Testis (tissue), 3 donors: Measurements from ENCODE around the gene FIP1L1. TPM values are rescaled to one million over a fixed set of nuclear protein-coding genes. Genes with fewer than 3 reads are reported as not detected.

ENCODE experiments used
- DNase-seq: peaks from one replicate; pipeline ENCODE4 v3.0.0-alpha.2; 2019
- H3K27ac ChIP-seq, 2 donors: fragments of 200-600 bp; sonication (generic); one replicate each; pipeline ENCODE4 v1.5.1; 2019
- H3K27me3 ChIP-seq: fragments of 200-600 bp; sonication (generic); one replicate; pipeline ENCODE4 v1.5.1; 2019
- H3K36me3 ChIP-seq: fragments of 200-600 bp; sonication (generic); one replicate; pipeline ENCODE4 v1.5.1; 2017; ENCODE audit warnings: low read depth; ENCODE audit errors: missing control alignments
- H3K4me1 ChIP-seq: fragments of 200-600 bp; sonication (generic); one replicate; pipeline ENCODE4 v1.5.1; 2019
- H3K4me3 ChIP-seq, 2 donors: fragments of 200-600 bp; sonication (generic); one replicate each; pipeline ENCODE4 v1.5.1; 2017 to 2019
- H3K9me3 ChIP-seq: fragments of 200-600 bp; sonication (generic); one replicate; pipeline ENCODE4 v1.5.1; 2017
- POLR2A ChIP-seq: fragments of 450-650 bp; IDR thresholded peaks from one replicate; pipeline ENCODE4 v1.6.1; 2017; ENCODE audit warnings: antibody characterized with exemption, mild to moderate bottlenecking, moderate library complexity
- WGBS, 2 donors: methylation state at CpG; one replicate each; pipeline ENCODE4 v1.1.5; 2018; 5-methylcytosine and 5-hydroxymethylcytosine counted together
- intact Hi-C: fragments of 100-400 bp; cut with DNase I; formaldehyde crosslinking; loops from one replicate; pipeline ENCODE4 v1.15.1; 2023; ENCODE audit warnings: low total_unique reads
- polyA plus RNA-seq: library from polyadenylated mRNA; stranded (reverse); fragments of 350-450 nt; fragmentation: Illumina TruSeq; extraction: RNeasy Lipid Tissue Mini Kit (QIAGEN cat#74804); gene quantifications from one replicate; pipeline ENCODE4 v1.2.3, GENCODE V29; 2014; ENCODE audit warnings: low read depth, low replicate concordance; ENCODE audit not compliant: insufficient read depth
- total RNA-seq, 2 donors: library from RNA; depleted of rRNA; stranded (reverse); fragments of >200 nt; gene quantifications; one replicate each; pipeline ENCODE4 v1.2.3, GENCODE V29; 2016
- TF ChIP-seq, protein P1 (sequence below), 3 experiments: fragments of 450-650 bp in 2 of 3; fragments of 200-600 bp in 1 of 3; sonication (generic) in 1 of 3; IDR thresholded peaks; one replicate each; pipeline ENCODE4 v1.5.1; 2016 to 2019; ENCODE audit warnings: antibody characterized with exemption in 3 of 3, mild to moderate bottlenecking in 2 of 3, moderate library complexity in 1 of 3

The FIP1L1 gene
- total and polyA plus RNA-seq, 3 donors from 2014 or later = 87.9 to 110 (median 91.3) TPM

DNA sequence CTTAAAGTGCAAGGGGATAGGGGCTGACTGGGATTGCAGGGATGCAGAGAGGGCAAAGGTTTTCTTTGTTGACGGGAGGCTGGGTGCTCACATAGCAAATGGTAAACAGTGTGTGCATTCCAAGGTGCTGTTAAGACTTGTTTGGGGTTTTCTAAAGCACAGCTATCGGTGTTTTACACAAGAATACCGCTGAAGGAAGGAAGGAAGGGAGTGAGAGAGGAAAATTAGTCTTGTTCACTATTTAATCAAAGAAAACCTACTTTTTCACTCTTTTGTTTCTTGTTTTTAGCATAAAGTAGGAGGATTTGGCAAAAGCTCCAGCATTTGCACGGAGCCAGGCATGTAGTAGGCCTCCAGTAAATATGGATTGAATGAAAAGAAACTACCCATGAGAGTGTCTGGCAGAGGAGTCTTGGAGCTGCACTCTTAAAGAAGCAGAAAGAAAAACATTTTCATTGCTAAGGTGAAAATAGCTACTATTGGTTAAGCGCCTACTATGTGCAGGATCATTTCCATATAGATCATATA is 99.7 kb downstream of the FIP1L1 start:
- TF ChIP-seq POLR2A = no peak
- Histone ChIP-seq H3K27ac (no peak overlapping the region), H3K36me3 (no peaks in the 10 kb centered on the region), H3K9me3 (no peaks in the 10 kb centered on the region), H3K4me1 (no peaks in the 10 kb centered on the region), H3K27me3 (no peaks in the 10 kb centered on the region), H3K4me3 (no peak overlapping the region)
- no peak for DNase-seq
- WGBS, 2 donors = 63 to 75% methylated on average over 5 of the region's 5 CpGs
- intact Hi-C loops = no loop called here

GRCh38 chr4:53477636-53478035 is 100.2 kb downstream of the FIP1L1 start:
- WGBS, 2 donors = 56 to 62% methylated on average over 1 of the region's 1 CpG
- no peaks in the 10 kb centered on the region for H3K36me3 ChIP-seq
- no peak overlapping the region for H3K27ac ChIP-seq
- H3K4me3 ChIP-seq = no peak overlapping the region
- intact Hi-C loops = no loop called here
- TF ChIP-seq POLR2A = no peak
- H3K9me3 ChIP-seq = no peaks in the 10 kb centered on the region
- no peak for DNase-seq
- no peaks in the 10 kb centered on the region for H3K4me1 ChIP-seq
- H3K27me3 ChIP-seq = no peaks in the 10 kb centered on the region

DNA sequence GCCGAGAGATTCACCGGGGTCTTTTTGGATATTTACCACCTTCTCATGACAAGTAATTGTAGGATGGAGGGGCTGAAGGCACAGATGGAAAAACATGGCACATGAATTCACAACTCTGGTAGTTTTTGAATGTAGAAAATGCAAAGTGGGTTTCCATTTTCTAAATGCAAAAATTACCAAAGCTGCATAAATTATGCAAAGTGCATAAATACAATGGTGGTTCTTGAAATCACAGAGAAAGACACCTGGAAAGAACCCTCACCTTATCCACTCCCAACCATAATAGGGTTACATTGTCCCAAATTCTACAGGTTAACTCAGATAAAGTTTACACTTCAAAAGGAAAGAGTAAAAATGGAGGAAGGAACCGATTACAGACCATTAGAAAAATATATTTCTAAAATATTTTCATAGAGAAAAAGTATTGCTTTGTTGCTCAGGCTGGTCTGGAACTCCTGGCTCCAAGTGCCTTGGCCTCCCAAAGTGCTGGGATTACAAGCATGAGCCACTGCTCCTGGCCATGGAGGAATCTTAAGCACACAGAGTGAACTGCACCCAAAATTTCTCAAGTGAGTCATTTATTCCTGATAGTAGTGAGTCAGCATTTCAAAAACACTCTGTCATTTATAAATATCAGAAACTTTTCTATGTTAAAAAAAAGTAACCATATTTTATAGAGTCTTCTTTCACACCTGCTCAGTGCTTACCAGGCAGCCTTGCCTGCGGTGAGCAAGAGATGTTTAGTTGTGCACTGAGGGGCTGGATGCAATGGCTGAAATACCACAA is 101.4 kb downstream of the FIP1L1 start:
- no peak for DNase-seq
- intact Hi-C loops = no loop called here
- no peaks in the 10 kb centered on the region for H3K36me3 ChIP-seq
- no peaks in the 10 kb centered on the region for H3K9me3 ChIP-seq
- WGBS, 2 donors = 93 to 95% methylated on average over 4 of the region's 4 CpGs
- no peak overlapping the region for H3K27ac ChIP-seq
- no peaks in the 10 kb centered on the region for H3K27me3 ChIP-seq
- no peak overlapping the region for H3K4me3 ChIP-seq
- H3K4me1 ChIP-seq = no peaks in the 10 kb centered on the region
- TF ChIP-seq, protein P1, sequence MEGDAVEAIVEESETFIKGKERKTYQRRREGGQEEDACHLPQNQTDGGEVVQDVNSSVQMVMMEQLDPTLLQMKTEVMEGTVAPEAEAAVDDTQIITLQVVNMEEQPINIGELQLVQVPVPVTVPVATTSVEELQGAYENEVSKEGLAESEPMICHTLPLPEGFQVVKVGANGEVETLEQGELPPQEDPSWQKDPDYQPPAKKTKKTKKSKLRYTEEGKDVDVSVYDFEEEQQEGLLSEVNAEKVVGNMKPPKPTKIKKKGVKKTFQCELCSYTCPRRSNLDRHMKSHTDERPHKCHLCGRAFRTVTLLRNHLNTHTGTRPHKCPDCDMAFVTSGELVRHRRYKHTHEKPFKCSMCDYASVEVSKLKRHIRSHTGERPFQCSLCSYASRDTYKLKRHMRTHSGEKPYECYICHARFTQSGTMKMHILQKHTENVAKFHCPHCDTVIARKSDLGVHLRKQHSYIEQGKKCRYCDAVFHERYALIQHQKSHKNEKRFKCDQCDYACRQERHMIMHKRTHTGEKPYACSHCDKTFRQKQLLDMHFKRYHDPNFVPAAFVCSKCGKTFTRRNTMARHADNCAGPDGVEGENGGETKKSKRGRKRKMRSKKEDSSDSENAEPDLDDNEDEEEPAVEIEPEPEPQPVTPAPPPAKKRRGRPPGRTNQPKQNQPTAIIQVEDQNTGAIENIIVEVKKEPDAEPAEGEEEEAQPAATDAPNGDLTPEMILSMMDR (IDR thresholded peaks at IDR 0.05) = no peak
- no peak for TF ChIP-seq POLR2A

- Histone ChIP-seq H3K27ac (no peak overlapping the region), H3K36me3 (no peaks in the 10 kb centered on the region), H3K27me3 (no peaks in the 10 kb centered on the region), H3K4me1 (peaks cover 4% of the 10 kb centered on the region), H3K4me3 (no peak overlapping the region), H3K9me3 (no peaks in the 10 kb centered on the region)
- intact Hi-C loops = no loop called here
- DNase-seq = no peak
- no peak for TF ChIP-seq POLR2A
- TF ChIP-seq, protein P1 (IDR thresholded peaks at IDR 0.05) = no peak
- 88 to 94% methylated on average over 5 of the region's 5 CpGs for WGBS, 2 donors
Measured at GRCh38 chr4:53479736-53480525, 102.5 kb downstream of the FIP1L1 start.

GRCh38 chr4:53480909-53481308 is 103.5 kb downstream of the FIP1L1 start:
- 91 to 92% methylated on average over 2 of the region's 2 CpGs for WGBS, 2 donors
- H3K9me3 ChIP-seq = no peaks in the 10 kb centered on the region
- intact Hi-C loops = no loop called here
- H3K36me3 ChIP-seq = no peaks in the 10 kb centered on the region
- no peak for DNase-seq
- no peak overlapping the region for H3K27ac ChIP-seq
- no peaks in the 10 kb centered on the region for H3K27me3 ChIP-seq
- H3K4me3 ChIP-seq = no peak overlapping the region
- TF ChIP-seq, protein P1 (IDR thresholded peaks at IDR 0.05) = no peak
- TF ChIP-seq POLR2A = no peak
- H3K4me1 ChIP-seq = peaks cover 13% of the 10 kb centered on the region
